OCI-LY1 (cell line): Measurements from ENCODE around the gene TANGO6.

Experiments used
- EZH2 ChIP-seq: fragments of 200-600 bp; sonication (generic), shearing (Covaris generic); IDR thresholded peaks from 2 replicates; pipeline ENCODE4 v1.8.0; 2017; ENCODE audit warnings: borderline replicate concordance, mixed run types, mild to moderate bottlenecking, antibody characterized with exemption, low read length, moderate library complexity, mixed read lengths
- TF ChIP-seq, protein P1 (sequence below): fragments of 200-600 bp; sonication (generic), shearing (Covaris generic); IDR thresholded peaks from 2 replicates; pipeline ENCODE4 v1.5.1; 2017; ENCODE audit warnings: mild to moderate bottlenecking, antibody characterized with exemption, low read length, moderate library complexity, mixed read lengths

DNA sequence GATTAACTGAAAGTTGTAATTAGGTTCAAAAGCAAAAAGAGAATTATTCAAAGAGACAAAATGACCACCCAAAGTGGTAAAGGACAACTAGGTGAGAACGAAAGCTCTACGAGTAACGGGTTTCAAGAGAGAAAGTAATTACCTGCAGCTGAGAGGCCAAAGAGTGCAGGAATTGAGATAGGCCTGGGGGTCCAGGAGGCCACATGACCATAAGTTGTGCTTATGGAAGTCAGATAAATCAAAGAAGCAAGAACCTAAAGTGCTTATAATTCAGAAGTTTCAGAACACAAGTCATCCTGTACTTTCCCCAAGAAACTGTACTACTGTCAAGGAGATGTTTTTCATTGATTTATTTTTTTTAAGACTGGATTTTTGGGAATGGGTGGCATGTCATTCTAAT lies 91.1 kb downstream of the TANGO6 start:
- TF ChIP-seq, protein P1, sequence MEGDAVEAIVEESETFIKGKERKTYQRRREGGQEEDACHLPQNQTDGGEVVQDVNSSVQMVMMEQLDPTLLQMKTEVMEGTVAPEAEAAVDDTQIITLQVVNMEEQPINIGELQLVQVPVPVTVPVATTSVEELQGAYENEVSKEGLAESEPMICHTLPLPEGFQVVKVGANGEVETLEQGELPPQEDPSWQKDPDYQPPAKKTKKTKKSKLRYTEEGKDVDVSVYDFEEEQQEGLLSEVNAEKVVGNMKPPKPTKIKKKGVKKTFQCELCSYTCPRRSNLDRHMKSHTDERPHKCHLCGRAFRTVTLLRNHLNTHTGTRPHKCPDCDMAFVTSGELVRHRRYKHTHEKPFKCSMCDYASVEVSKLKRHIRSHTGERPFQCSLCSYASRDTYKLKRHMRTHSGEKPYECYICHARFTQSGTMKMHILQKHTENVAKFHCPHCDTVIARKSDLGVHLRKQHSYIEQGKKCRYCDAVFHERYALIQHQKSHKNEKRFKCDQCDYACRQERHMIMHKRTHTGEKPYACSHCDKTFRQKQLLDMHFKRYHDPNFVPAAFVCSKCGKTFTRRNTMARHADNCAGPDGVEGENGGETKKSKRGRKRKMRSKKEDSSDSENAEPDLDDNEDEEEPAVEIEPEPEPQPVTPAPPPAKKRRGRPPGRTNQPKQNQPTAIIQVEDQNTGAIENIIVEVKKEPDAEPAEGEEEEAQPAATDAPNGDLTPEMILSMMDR = no peak
- TF ChIP-seq EZH2 = no peak
